ENCODE measurements around the gene TTLL9. TPM values are rescaled to one million over a fixed set of nuclear protein-coding genes. Genes with fewer than 3 reads are reported as not detected.

Gene TTLL9
- polyA plus RNA-seq, 1 donor from 2014 or later = not detected

- no peak overlapping the region for H3K4me3 Mint-ChIP-seq
Measured at GRCh38 chr20:31843881-31844280, 26.6 kb upstream of the TTLL9 start.

GRCh38 chr20:31844737-31845299 is 25.6 kb upstream of the TTLL9 start:
- Mint-ChIP-seq H3K27ac (no peak overlapping the region), H3K9me3 (no peaks in the 10 kb centered on the region), H3K27me3 (no peaks in the 10 kb centered on the region), H3K4me1 (peaks cover 0 to 3% (median 2%) of the 10 kb centered on the region in 3 donors), H3K36me3 (peaks cover 1% of the 10 kb centered on the region), H3K4me3 (no peak overlapping the region)

More at GRCh38 chr20:31843881-31844280, 26.6 kb upstream of the TTLL9 start:
- Mint-ChIP-seq H3K4me1 (peaks cover 0 to 3% (median 2%) of the 10 kb centered on the region in 3 donors), H3K27ac (no peak overlapping the region), H3K27me3 (no peaks in the 10 kb centered on the region), H3K36me3 (peaks cover 1% of the 10 kb centered on the region), H3K9me3 (no peaks in the 10 kb centered on the region)

GRCh38 chr20:31845300-31845863 is 25.1 kb upstream of the TTLL9 start, which contains the start of gene FOXS1:
FOXS1 (minus strand) TSS chr20:31845604; CDS start chr20:31845542, 62 bp downstream.
- Mint-ChIP-seq H3K4me1 (peaks cover 0 to 3% (median 2%) of the 10 kb centered on the region in 3 donors), H3K9me3 (no peaks in the 10 kb centered on the region)

GRCh38 chr20:31846793-31847138 is 23.7 kb upstream of the TTLL9 start:
- peaks cover 1% of the 10 kb centered on the region for H3K36me3 Mint-ChIP-seq
- H3K4me3 Mint-ChIP-seq = no peak overlapping the region
- H3K4me1 Mint-ChIP-seq = peaks cover 0 to 3% (median 2%) of the 10 kb centered on the region in 3 donors
- no peaks in the 10 kb centered on the region for H3K27me3 Mint-ChIP-seq
- H3K27ac Mint-ChIP-seq = no peak overlapping the region
- H3K9me3 Mint-ChIP-seq = no peaks in the 10 kb centered on the region

More at GRCh38 chr20:31845300-31845863, 25.1 kb upstream of the TTLL9 start, which contains the start of gene FOXS1:
- peaks cover 1% of the 10 kb centered on the region for H3K36me3 Mint-ChIP-seq
- no peaks in the 10 kb centered on the region for H3K27me3 Mint-ChIP-seq
- no peak within 1 kb of the TSS for H3K4me3 Mint-ChIP-seq
- H3K27ac Mint-ChIP-seq = no peak within 1 kb of the TSS

GRCh38 chr20:31848088-31848999 is 22.1 kb upstream of the TTLL9 start:
- Mint-ChIP-seq H3K36me3 (no peaks in the 10 kb centered on the region), H3K27ac (no peak overlapping the region), H3K4me1 (no peaks in the 10 kb centered on the region), H3K27me3 (no peaks in the 10 kb centered on the region), H3K9me3 (no peaks in the 10 kb centered on the region), H3K4me3 (no peak overlapping the region)

- Mint-ChIP-seq H3K4me3 (no peak overlapping the region), H3K27ac (no peak overlapping the region), H3K36me3 (no peaks in the 10 kb centered on the region), H3K27me3 (peaks cover 3% of the 10 kb centered on the region), H3K9me3 (no peaks in the 10 kb centered on the region), H3K4me1 (no peaks in the 10 kb centered on the region)
Measured at GRCh38 chr20:31849306-31849930, 21.0 kb upstream of the TTLL9 start.

- H3K4me1 Mint-ChIP-seq = no peaks in the 10 kb centered on the region
- no peaks in the 10 kb centered on the region for H3K9me3 Mint-ChIP-seq
- H3K4me3 Mint-ChIP-seq = no peak overlapping the region
- H3K27me3 Mint-ChIP-seq = peaks cover 3% of the 10 kb centered on the region
- no peak overlapping the region for H3K27ac Mint-ChIP-seq
- no peaks in the 10 kb centered on the region for H3K36me3 Mint-ChIP-seq
Measured at GRCh38 chr20:31851240-31851955, 19.0 kb upstream of the TTLL9 start.

GRCh38 chr20:31853481-31853880 is 17.0 kb upstream of the TTLL9 start:
- Mint-ChIP-seq H3K4me1 (peaks cover 3 to 9% (median 4%) of the 10 kb centered on the region in 3 donors), H3K27ac (no peak overlapping the region), H3K27me3 (peaks cover 3% of the 10 kb centered on the region), H3K4me3 (no peak overlapping the region), H3K9me3 (no peaks in the 10 kb centered on the region), H3K36me3 (no peaks in the 10 kb centered on the region)

- Mint-ChIP-seq H3K27ac (no peak overlapping the region), H3K4me1 (peaks cover 8 to 11% (median 11%) of the 10 kb centered on the region in 3 donors), H3K4me3 (no peak overlapping the region), H3K9me3 (no peaks in the 10 kb centered on the region), H3K36me3 (no peaks in the 10 kb centered on the region), H3K27me3 (peaks cover 14% of the 10 kb centered on the region)
Measured at GRCh38 chr20:31856516-31856915, 13.9 kb upstream of the TTLL9 start.

GRCh38 chr20:31857861-31858759 is 12.3 kb upstream of the TTLL9 start:
- Mint-ChIP-seq H3K27ac (peak overlapping the region in 1 of 3 donors; percentile 81), H3K27me3 (peaks cover 16% of the 10 kb centered on the region), H3K9me3 (no peaks in the 10 kb centered on the region), H3K36me3 (no peaks in the 10 kb centered on the region), H3K4me1 (peaks cover 8 to 11% (median 11%) of the 10 kb centered on the region in 3 donors), H3K4me3 (peak overlapping the region in 3 of 4 donors; percentile 47 to 77 (median 67))

- Mint-ChIP-seq H3K4me1 (peaks cover 8 to 11% (median 11%) of the 10 kb centered on the region in 3 donors), H3K36me3 (no peaks in the 10 kb centered on the region), H3K27me3 (peaks cover 16% of the 10 kb centered on the region), H3K27ac (peak overlapping the region in 2 of 3 donors; percentile 31 to 81), H3K9me3 (no peaks in the 10 kb centered on the region), H3K4me3 (peak overlapping the region in 3 of 4 donors; percentile 47 to 77 (median 67))
Measured at GRCh38 chr20:31858760-31859083, 11.7 kb upstream of the TTLL9 start.

- Mint-ChIP-seq H3K4me1 (peaks cover 8 to 11% (median 11%) of the 10 kb centered on the region in 3 donors), H3K4me3 (no peak overlapping the region), H3K27me3 (peaks cover 13% of the 10 kb centered on the region), H3K36me3 (no peaks in the 10 kb centered on the region), H3K9me3 (no peaks in the 10 kb centered on the region), H3K27ac (peak overlapping the region in 2 of 3 donors; percentile 31 to 81)
Measured at GRCh38 chr20:31859266-31859997, 11.0 kb upstream of the TTLL9 start.

GRCh38 chr20:31859998-31860380 is 10.4 kb upstream of the TTLL9 start:
- H3K4me1 Mint-ChIP-seq = peaks cover 8 to 11% (median 11%) of the 10 kb centered on the region in 3 donors
- no peaks in the 10 kb centered on the region for H3K9me3 Mint-ChIP-seq
- H3K4me3 Mint-ChIP-seq = no peak overlapping the region
- no peak overlapping the region for H3K27ac Mint-ChIP-seq
- peaks cover 13% of the 10 kb centered on the region for H3K27me3 Mint-ChIP-seq
- H3K36me3 Mint-ChIP-seq = no peaks in the 10 kb centered on the region

Data from IgD-negative memory B cell (primary cell).